ENCODE results near the gene SORL1. TPM values are rescaled to one million over a fixed set of nuclear protein-coding genes. Genes with fewer than 3 reads are reported as not detected.

SORL1 gene
- total and polyA plus RNA-seq, 2 of the 13 experiments (the other 11 are each of a cell fraction or from before 2014, with no cell fraction given): 21.3 to 148 TPM

- no peak for TF ChIP-seq CERS6 (CRISPR knock-in tag; IDR thresholded peaks at IDR 0.05)
- TF ChIP-seq NR0B2 (CRISPR knock-in tag; IDR thresholded peaks at IDR 0.05): no peak
- no peak for TF ChIP-seq TERF1 (CRISPR knock-in tag; IDR thresholded peaks at IDR 0.05)
- no peak for TF ChIP-seq TBL1XR1 (IDR thresholded peaks at IDR 0.05; ENCODE audit: borderline replicate concordance, low read length, partially characterized antibody)
- TF ChIP-seq SIX4 (CRISPR knock-in tag; IDR thresholded peaks at IDR 0.05): no peak
- no peak for TF ChIP-seq MNT (IDR thresholded peaks at IDR 0.05)
- peak in 1 of 2 experiments; percentile 52; a peak in 1 of 4 replicates for TF ChIP-seq EP300 (IDR thresholded peaks at IDR 0.05; ENCODE audit: low read depth in 2 of 2, low read length in 2 of 2)
- TF ChIP-seq EP300 (CRISPR knock-in tag; IDR thresholded peaks at IDR 0.05; ENCODE audit: borderline replicate concordance): no peak
- TF ChIP-seq KDM4B (CRISPR knock-in tag; IDR thresholded peaks at IDR 0.05): no peak
- peak; percentile 29; the same call in 1 of the 2 replicates for TF ChIP-seq FOSL2 (CRISPR knock-in tag; IDR thresholded peaks at IDR 0.05)
- no peak for TF ChIP-seq UBTF (CRISPR knock-in tag; IDR thresholded peaks at IDR 0.05)
- no peak for TF ChIP-seq ELF4 (CRISPR knock-in tag; IDR thresholded peaks at IDR 0.05; ENCODE audit: borderline replicate concordance)
- TF ChIP-seq SP1 (IDR thresholded peaks at IDR 0.05): no peak
- no peak for TF ChIP-seq SP1 (CRISPR knock-in tag; IDR thresholded peaks at IDR 0.05)
- 0 out of 2 replicates have a peak, but pooled peaks have one; percentile 44 for TF ChIP-seq ZKSCAN8 (CRISPR knock-in tag; IDR thresholded peaks at IDR 0.05; ENCODE audit: borderline replicate concordance)
- TF ChIP-seq LCORL (IDR thresholded peaks at IDR 0.05): no peak
- TF ChIP-seq LCORL (CRISPR knock-in tag; IDR thresholded peaks at IDR 0.05): peak; percentile 52; the same call in 1 of the 2 replicates
- TF ChIP-seq MTA3 (CRISPR knock-in tag; IDR thresholded peaks at IDR 0.05): no peak
- no peak for TF ChIP-seq XBP1 (CRISPR knock-in tag; IDR thresholded peaks at IDR 0.05)
- TF ChIP-seq MEF2D (CRISPR knock-in tag; IDR thresholded peaks at IDR 0.05): no peak; the same call in 1 of the 2 replicates
- TF ChIP-seq TEAD2 (CRISPR knock-in tag; IDR thresholded peaks at IDR 0.05): no peak
- TF ChIP-seq SAP130 (CRISPR knock-in tag; IDR thresholded peaks at IDR 0.05; ENCODE audit: low read depth): 0 out of 2 replicates have a peak, but pooled peaks have one; percentile 23
- no peak for TF ChIP-seq AGO2 (optimal IDR thresholded peaks at IDR 0.05; ENCODE audit: low read depth, low read length)
- no peak for TF ChIP-seq ZBTB46 (CRISPR knock-in tag; IDR thresholded peaks at IDR 0.05; ENCODE audit: borderline replicate concordance)
Observed at GRCh38 chr11:121561716-121562115, 109.6 kb downstream of the SORL1 start (continued).

Measured in HepG2 (cell line).